Stimulated activated naive B cell treated with anti-CD40 and anti-IgM and Interleukin-4, amounts not matched to agents 10 μg/mL and 1 μg/mL and 100 μg/mL, for 72 hours (primary cell): Measurements from ENCODE around the gene SH3RF3.
"Not testable (repeated sequence)": the region's sequence is repeated elsewhere in the genome, so short reads cannot be mapped to it uniquely, and the experiment has no call there.

ENCODE experiments used
- ATAC-seq, 2 donors: fragments of 150-1000 bp; cut with Tn5 transposase; replicated peaks; 2 replicates each; pipeline ENCODE4 v1.10.0; 2021; ENCODE audit warnings: moderate library complexity in 1 of 2
- DNase-seq: peaks from one replicate; pipeline ENCODE4 v3.0.0; 2021
- H3K27ac Mint-ChIP-seq: one replicate; pipeline ENCODE4 v1.8.0; 2022; ENCODE audit warnings: mild to moderate bottlenecking, mixed read lengths
- H3K27me3 Mint-ChIP-seq, 2 donors: one replicate each; pipeline ENCODE4 v1.8.0; 2022; ENCODE audit warnings: mixed read lengths in 2 of 2
- H3K36me3 Mint-ChIP-seq, 2 donors: one replicate each; pipeline ENCODE4 v1.8.0; 2022; ENCODE audit warnings: mixed read lengths in 2 of 2, mild to moderate bottlenecking in 1 of 2
- H3K4me1 Mint-ChIP-seq, 2 donors: one replicate each; pipeline ENCODE4 v1.8.0; 2022; ENCODE audit warnings: mixed read lengths in 2 of 2, mild to moderate bottlenecking in 1 of 2
- H3K4me3 Mint-ChIP-seq, 2 donors: one replicate each; pipeline ENCODE4 v1.8.0; 2022; ENCODE audit warnings: mild to moderate bottlenecking in 2 of 2, mixed read lengths in 2 of 2, moderate library complexity in 1 of 2
- H3K9me3 Mint-ChIP-seq, 2 donors: one replicate each; pipeline ENCODE4 v1.8.0; 2022; ENCODE audit warnings: mixed read lengths in 2 of 2, mild to moderate bottlenecking in 1 of 2

SH3RF3 gene

DNA sequence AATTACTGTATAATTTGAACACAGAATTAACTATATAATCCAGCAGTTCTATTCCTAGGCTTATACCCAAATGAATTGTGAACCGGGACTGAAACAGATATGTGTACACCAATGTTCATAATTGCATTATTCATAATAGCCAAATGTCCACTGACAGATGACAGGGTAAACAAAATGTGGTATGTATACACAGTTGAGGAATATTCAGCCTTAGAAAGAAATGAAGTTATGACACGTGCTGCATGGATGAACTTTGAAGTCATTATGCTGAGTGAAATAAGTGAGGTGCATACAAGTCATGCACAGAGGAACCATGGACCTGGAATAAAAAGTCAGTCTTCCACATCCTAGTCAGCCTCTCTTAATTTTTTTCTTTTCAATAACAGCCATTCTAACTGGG lies 91.9 kb downstream of the SH3RF3 start:
- DNase-seq (no peak), ATAC-seq (no peak)
- H3K4me3 Mint-ChIP-seq = no peak overlapping the region
- H3K27me3 Mint-ChIP-seq = peaks cover 0 to 9% of the 10 kb centered on the region in 2 donors
- H3K9me3 Mint-ChIP-seq = no peaks in the 10 kb centered on the region
- peaks cover 21 to 40% of the 10 kb centered on the region in 2 donors for H3K4me1 Mint-ChIP-seq
- H3K36me3 Mint-ChIP-seq = peaks cover 3 to 6% of the 10 kb centered on the region in 2 donors
- H3K27ac Mint-ChIP-seq = no peak overlapping the region

DNA sequence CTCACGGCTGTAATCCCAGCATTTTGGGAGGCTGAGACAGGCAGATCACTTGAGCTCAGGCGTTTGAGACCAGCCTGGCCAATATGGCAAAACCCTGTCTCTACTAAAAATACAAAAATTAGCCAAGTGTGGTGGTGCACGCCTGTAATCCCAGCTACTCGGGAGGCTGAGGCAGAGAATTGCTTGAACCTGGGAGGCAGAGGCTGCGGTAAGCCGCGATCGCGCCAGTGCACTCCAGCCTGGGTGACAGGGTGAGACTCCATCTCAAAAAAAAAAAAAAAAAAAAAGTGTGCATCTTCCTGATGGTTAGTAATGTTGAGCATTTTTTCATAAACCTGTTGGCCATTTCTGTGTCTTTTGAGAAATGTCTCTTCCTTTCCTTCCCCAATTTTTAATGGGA lies 92.3 kb downstream of the SH3RF3 start:
- peaks cover 19 to 40% of the 10 kb centered on the region in 2 donors for H3K4me1 Mint-ChIP-seq
- not testable (repeated sequence) for ATAC-seq, H3K9me3 Mint-ChIP-seq, H3K4me3 Mint-ChIP-seq, H3K27ac Mint-ChIP-seq, H3K36me3 Mint-ChIP-seq, DNase-seq, H3K27me3 Mint-ChIP-seq

DNA sequence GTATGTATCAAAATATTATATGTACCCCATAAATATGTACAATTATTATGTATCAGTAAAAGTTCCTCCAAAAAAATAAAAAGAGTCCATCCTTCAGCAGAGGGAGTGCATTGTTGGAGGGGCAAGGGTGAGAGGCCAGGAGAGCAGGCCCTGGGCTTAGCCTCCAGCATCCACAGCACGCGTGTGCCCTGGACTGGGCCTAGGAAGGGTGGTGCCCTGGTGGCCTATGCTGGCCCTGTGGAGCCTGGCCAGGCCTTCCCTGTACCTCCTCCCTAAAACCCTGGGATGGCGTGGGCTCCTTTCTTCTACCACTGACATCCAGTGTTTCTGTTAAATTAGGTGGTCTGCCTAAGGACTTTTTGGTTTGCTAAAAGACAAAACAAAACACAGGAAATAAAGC lies 93.4 kb downstream of the SH3RF3 start:
- no peak overlapping the region for H3K27ac Mint-ChIP-seq
- peaks cover 15 to 38% of the 10 kb centered on the region in 2 donors for H3K4me1 Mint-ChIP-seq
- ATAC-seq (no peak), DNase-seq (no peak)
- no peaks in the 10 kb centered on the region for H3K27me3 Mint-ChIP-seq
- H3K36me3 Mint-ChIP-seq = no peaks in the 10 kb centered on the region
- no peak overlapping the region for H3K4me3 Mint-ChIP-seq
- no peaks in the 10 kb centered on the region for H3K9me3 Mint-ChIP-seq

DNA sequence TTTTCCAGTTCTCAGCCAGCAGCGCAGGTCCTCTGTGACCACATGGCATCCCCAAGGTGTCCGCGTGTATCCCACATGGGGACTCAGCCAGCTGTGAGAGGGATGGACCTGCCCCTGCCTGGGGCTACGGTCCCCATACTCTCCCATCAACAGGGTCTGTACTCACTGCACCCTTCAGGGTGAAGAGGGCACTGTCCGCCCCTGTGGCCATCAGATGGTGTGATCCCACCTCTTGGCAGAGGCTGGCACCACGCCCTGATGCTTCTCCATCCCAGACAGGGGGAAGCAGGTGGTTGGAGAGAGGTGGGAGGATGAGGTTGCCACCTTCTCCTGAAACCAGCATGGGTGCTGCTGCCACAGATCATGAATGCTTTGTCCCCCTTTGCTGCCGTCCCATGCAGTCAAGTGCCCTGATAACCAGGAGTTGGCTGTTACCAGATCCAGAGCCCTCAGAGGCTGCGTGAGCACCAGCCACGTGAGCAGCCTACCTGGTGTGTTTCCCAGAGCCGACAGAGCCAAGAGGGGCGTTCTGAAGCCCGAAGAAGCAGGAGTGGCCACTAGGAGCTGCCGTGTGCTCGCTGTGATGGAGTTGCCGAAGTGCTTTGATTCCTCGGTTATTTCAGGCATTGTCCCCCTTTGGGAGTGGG lies 93.9 kb downstream of the SH3RF3 start:
- H3K9me3 Mint-ChIP-seq = no peaks in the 10 kb centered on the region
- ATAC-seq (no peak), DNase-seq (no peak)
- no peak overlapping the region for H3K27ac Mint-ChIP-seq
- H3K36me3 Mint-ChIP-seq = no peaks in the 10 kb centered on the region
- H3K4me1 Mint-ChIP-seq = peaks cover 10 to 33% of the 10 kb centered on the region in 2 donors
- no peaks in the 10 kb centered on the region for H3K27me3 Mint-ChIP-seq
- H3K4me3 Mint-ChIP-seq = no peak overlapping the region

DNA sequence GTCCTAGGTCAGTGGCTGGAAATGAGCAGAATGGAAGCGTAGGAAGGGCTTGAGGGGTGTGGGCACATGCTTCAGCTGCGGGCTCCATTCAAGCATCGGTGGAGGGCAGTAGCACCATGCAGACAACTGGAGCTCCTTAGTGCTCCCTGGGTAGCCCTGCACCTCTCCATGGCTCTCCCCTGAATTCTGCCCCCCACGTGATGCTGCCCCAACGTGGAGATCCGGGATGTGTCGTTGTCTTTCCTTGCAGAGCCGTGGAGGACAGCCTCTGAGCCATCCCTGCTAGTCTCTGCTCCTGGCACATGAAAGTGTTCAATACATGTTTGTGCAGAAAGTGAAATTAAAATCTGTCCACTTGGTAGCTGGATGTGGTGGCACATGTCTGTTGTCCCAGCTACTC lies 94.5 kb downstream of the SH3RF3 start:
- ATAC-seq (no peak), DNase-seq (no peak)
- Mint-ChIP-seq H3K9me3 (no peaks in the 10 kb centered on the region), H3K27ac (no peak overlapping the region), H3K4me3 (no peak overlapping the region), H3K36me3 (no peaks in the 10 kb centered on the region), H3K4me1 (peaks cover 8 to 27% of the 10 kb centered on the region in 2 donors), H3K27me3 (no peaks in the 10 kb centered on the region)

DNA sequence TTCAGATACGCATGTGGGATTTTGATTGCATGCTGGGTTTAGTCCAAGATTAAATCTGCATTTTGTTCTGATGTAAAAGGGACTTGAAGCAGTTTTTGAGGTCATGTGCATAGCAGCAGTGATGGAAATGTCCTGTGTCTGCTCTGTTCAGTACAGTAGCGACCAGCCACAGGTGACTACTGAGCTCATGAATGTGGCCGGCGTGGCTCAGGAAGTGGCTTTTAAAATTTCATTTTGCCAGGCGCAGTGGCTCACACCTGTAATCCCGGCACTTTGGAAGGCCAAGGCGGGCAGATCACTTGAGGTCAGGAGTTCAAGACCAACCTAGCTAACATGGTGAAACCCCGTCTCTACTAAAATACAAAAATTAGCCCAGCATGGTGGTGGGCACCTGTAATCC lies 95.3 kb downstream of the SH3RF3 start:
- not testable (repeated sequence) for H3K27me3 Mint-ChIP-seq, H3K36me3 Mint-ChIP-seq

DNA sequence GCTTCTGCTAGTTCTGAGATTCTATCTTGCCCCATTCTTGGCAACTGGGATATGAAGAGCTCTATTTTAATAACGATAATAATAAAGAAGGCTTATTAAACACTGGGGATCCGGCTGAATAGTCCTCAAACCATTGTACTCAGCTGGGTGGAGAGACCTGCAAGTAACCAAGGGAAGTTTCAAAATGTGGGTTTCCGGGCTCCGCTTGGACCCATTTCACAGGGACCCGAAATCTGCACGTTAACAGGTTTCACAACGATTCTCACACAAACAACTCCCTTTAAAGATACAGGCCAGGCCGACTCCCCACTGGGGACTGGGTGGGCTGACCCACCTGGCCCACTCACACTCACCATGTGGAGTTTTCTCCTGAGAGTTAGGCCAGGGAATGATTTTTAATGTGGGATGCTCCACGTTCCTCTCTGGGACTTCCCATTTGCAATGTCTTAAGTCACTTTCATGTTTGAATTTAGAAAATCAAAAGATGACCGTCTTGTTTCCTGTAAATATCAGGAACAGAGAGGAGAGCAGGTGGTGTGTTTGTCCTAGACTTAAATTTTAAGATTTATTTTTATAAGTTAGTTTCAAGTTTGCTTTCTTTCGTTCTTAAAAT lies 96.3 kb downstream of the SH3RF3 start:
- DNase-seq (no peak), ATAC-seq (no peak)
- H3K4me3 Mint-ChIP-seq = no peak overlapping the region
- peaks cover 4 to 27% of the 10 kb centered on the region in 2 donors for H3K4me1 Mint-ChIP-seq
- H3K27me3 Mint-ChIP-seq = no peaks in the 10 kb centered on the region
- no peaks in the 10 kb centered on the region for H3K36me3 Mint-ChIP-seq
- H3K9me3 Mint-ChIP-seq = no peaks in the 10 kb centered on the region
- peak overlapping the region; percentile 14 for H3K27ac Mint-ChIP-seq

More for the DNA sequence above, 95.3 kb downstream of the SH3RF3 start:
- not testable (repeated sequence) for H3K4me3 Mint-ChIP-seq, DNase-seq, H3K9me3 Mint-ChIP-seq, H3K27ac Mint-ChIP-seq, ATAC-seq
- H3K4me1 Mint-ChIP-seq = peaks cover 4 to 26% of the 10 kb centered on the region in 2 donors

DNA sequence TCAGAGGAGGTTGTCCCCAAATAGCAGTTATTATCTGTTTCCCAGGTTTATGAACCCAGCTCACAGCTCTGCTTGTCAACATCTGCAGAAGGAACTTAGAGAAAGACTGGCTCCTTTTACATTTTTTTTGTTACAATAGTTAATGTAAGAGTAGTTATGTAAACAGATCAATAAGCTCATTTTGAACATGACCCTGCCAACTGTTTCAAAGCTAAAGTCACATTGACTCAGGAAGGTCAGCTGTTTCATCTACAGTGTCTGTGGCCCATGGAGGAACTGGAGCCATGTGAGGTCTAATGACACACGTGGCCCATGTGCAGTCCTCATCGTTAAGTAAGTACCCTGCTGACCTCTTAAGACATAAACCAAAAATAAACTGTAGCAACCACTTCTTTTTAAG lies 97.1 kb downstream of the SH3RF3 start:
- ATAC-seq = peak; percentile 30 to 40
- Mint-ChIP-seq H3K9me3 (no peaks in the 10 kb centered on the region), H3K27me3 (no peaks in the 10 kb centered on the region), H3K4me1 (peaks cover 8 to 36% of the 10 kb centered on the region in 2 donors), H3K4me3 (no peak overlapping the region), H3K36me3 (no peaks in the 10 kb centered on the region), H3K27ac (no peak overlapping the region)
- no peak for DNase-seq

DNA sequence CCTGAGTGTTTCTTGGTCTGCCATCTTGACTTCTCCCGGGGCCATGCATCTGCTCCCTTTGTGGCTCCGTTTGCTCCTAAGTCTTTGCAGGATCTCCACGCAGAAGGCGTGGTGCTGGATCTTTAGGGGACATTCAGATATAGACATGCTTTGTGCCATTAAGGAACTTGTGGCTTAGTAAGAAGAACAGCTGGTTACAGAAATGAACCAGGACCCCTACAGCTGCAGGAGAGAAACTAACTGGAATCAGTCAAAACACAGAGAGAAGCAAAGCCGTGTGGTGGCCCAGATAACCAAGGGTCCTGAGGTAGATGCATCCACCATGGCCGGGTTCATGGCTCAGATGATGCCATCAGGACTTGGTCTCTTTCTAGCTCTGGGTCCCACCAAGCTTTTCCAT lies 97.6 kb downstream of the SH3RF3 start:
- DNase-seq = no peak
- Mint-ChIP-seq H3K27ac (no peak overlapping the region), H3K4me1 (peaks cover 10 to 41% of the 10 kb centered on the region in 2 donors), H3K9me3 (no peaks in the 10 kb centered on the region), H3K4me3 (no peak overlapping the region), H3K36me3 (no peaks in the 10 kb centered on the region), H3K27me3 (no peaks in the 10 kb centered on the region)
- ATAC-seq = peak; percentile 42 to 56

DNA sequence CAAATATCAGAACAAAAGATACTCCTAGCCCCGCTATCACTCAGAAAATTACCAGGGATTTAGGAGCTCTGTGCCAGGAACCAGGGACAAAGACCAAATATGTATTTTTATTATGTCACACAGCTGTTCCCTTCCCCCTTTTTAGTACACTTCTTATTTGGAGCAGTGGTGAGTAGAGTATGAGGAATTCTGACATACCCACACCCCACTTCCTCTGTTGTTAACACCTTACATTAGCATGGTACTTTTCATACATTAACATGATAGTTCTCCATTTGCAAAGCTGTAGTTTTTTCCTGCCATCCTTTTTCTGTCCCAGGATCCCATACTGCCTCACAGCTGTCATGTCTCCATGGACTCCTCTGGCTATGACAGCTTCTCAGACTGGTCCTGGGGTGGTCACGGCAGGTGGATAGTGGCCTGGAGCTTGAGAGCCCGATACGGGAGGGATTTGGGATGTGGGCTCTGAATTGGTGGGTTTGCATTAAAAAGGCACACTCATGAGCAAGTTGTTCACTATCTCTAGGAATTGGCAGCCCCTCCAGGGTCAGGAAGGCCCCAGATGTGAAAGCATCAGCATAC lies 100.2 kb downstream of the SH3RF3 start:
- Mint-ChIP-seq H3K27ac (no peak overlapping the region), H3K36me3 (no peaks in the 10 kb centered on the region), H3K4me3 (no peak overlapping the region), H3K4me1 (peaks cover 21 to 59% of the 10 kb centered on the region in 2 donors), H3K9me3 (no peaks in the 10 kb centered on the region), H3K27me3 (no peaks in the 10 kb centered on the region)
- ATAC-seq (no peak), DNase-seq (no peak)

DNA sequence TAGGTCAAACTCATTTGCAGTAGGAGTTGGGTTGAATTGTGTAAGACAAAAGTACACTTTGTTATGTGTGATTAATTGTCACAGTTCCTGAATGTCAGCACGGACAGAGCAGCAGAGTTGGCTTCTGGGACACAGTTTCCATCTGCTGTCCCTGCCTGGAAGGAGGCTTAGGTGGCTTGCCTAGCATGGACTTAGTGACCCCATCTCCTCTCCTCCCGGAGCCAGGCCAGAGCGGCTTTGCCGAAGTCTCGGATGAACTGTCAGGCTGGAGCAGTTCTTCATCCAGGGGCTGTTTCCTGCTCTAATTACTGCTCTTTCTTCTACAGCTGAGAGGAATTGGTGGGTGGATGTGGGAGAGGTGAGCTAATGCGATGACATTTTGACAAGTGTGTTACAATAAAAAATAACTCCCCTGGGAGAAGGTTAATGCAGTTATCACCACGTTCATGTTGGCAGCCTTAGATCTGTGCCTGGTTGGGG lies 102.0 kb downstream of the SH3RF3 start:
- Mint-ChIP-seq H3K27me3 (no peaks in the 10 kb centered on the region), H3K4me1 (peaks cover 25 to 56% of the 10 kb centered on the region in 2 donors), H3K4me3 (peak overlapping the region in 1 of 2 donors; percentile 25), H3K9me3 (no peaks in the 10 kb centered on the region), H3K36me3 (no peaks in the 10 kb centered on the region), H3K27ac (no peak overlapping the region)
- ATAC-seq = peak; percentile 38 to 39
- no peak for DNase-seq

DNA sequence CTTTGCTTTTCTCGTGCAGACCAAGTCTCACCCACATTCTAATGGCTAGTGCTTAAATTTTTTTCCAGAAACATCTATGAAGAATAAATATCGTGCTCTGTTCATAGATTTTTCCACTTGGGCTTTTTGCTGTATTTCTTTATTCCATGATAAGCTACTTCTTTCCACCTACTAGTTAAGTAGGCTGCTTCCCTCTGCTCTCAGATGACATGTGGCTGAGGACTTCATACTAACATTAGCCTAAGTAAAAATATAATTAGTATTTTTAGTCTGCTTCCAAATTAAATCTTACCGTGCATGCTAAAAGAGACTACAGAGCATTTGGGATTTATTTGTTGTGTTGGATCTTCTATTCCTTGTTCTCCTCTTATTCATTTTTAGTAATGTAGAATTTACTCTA lies 102.4 kb downstream of the SH3RF3 start:
- peaks cover 27 to 56% of the 10 kb centered on the region in 2 donors for H3K4me1 Mint-ChIP-seq
- H3K9me3 Mint-ChIP-seq = no peaks in the 10 kb centered on the region
- H3K4me3 Mint-ChIP-seq = peak overlapping the region in 1 of 2 donors; percentile 25
- H3K36me3 Mint-ChIP-seq = no peaks in the 10 kb centered on the region
- ATAC-seq (no peak), DNase-seq (no peak)
- no peak overlapping the region for H3K27ac Mint-ChIP-seq
- H3K27me3 Mint-ChIP-seq = no peaks in the 10 kb centered on the region

DNA sequence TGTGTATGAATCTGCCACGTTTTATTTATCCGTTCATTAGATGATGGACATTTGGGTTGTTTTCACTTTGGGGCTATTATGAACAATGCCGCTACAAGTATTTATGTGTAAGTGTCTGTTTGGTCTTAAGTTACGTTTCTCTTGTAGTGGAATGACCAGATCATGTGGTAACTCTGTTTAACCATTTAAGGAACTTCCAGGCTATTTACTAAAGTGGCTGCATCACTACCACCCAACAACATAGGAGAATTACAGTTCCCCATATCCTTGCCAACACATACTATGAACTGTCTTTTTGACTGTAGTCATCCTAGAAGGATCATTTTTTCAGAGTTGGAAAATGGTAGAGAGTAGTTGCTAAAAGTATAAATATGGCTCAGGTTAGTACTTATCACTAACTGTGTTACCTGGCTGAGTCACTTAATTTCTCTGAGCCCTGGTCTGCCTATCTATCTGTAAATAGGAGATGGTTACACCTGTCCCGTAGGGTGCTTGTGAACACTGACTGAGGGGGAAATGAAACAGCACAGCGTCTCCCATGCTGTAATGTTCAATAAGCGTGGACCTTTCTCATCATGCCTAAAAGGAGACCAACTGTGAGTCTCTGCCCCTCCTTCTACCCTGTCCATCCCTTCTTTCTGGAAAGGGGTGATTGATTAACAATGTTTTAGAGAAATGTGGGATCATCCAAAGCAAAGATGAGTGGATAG lies 103.1 kb downstream of the SH3RF3 start:
- Mint-ChIP-seq H3K27me3 (no peaks in the 10 kb centered on the region), H3K4me1 (peaks cover 29 to 54% of the 10 kb centered on the region in 2 donors), H3K9me3 (no peaks in the 10 kb centered on the region), H3K4me3 (no peak overlapping the region), H3K36me3 (no peaks in the 10 kb centered on the region), H3K27ac (peak overlapping the region; percentile 9)
- DNase-seq (no peak), ATAC-seq (peak; percentile 78 to 79)

DNA sequence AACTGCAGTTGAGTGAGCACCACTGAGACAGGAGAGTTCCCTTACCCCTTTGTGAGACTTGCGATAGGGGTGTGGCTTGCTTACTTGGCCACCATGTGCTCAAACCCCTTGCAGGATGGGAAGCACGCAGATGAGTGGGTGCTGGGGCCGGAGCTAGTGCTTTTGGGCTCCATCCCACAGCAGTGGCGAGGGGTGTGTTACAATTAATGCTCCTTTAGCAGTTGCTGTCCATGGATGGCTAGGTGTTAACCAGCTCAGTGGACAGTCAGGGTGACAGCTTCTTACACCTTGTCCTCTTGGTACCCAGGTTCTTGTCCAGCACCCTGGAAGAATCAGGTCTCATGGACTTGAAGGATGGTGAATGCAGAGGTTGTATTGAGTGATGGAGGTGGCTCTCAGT lies 103.9 kb downstream of the SH3RF3 start:
- Mint-ChIP-seq H3K27ac (peak overlapping the region; percentile 71), H3K9me3 (no peaks in the 10 kb centered on the region), H3K4me1 (peaks cover 29 to 54% of the 10 kb centered on the region in 2 donors), H3K4me3 (no peak overlapping the region), H3K27me3 (no peaks in the 10 kb centered on the region), H3K36me3 (no peaks in the 10 kb centered on the region)
- ATAC-seq (peak in 1 of 2 donors; percentile 35), DNase-seq (no peak)
